ENCODE measurements around the gene MIEN1. TPM values are rescaled to one million over a fixed set of nuclear protein-coding genes. Genes with fewer than 3 reads are reported as not detected.
"Not testable (repeated sequence)": the region's sequence is repeated elsewhere in the genome, so short reads cannot be mapped to it uniquely, and the experiment has no call there.

Gene MIEN1
- total and polyA plus RNA-seq, 2 donors = 56.4 to 84.3 TPM

- DNase-seq (ENCODE audit: low read depth in 6 of 9, low spot score in 9 of 9) = no peak
- Histone ChIP-seq H3K27ac (ENCODE audit: low read depth in 1 of 2, low read length in 1 of 2) (no peak within 1 kb of the TSS), H3K4me3 (ENCODE audit: low read length in 2 of 2) (peak within 1 kb of the TSS; percentile 18 to 31), H3K9me3 (ENCODE audit: control insufficient read depth in 2 of 2, insufficient read depth in 1 of 2, low read length in 1 of 2) (no peaks in the 10 kb centered on the region), H3K36me3 (ENCODE audit: control insufficient read depth in 2 of 2, insufficient read depth in 2 of 2, low read length in 1 of 2) (no peaks in the 10 kb centered on the region), H3K27me3 (ENCODE audit: control insufficient read depth in 2 of 2, insufficient read depth in 1 of 2, low read length in 1 of 2) (peaks cover 30 to 52% of the 10 kb centered on the region in 2 donors), H3K4me1 (ENCODE audit: control insufficient read depth in 2 of 2, insufficient read depth in 2 of 2, low read length in 2 of 2) (peaks cover 0 to 5% of the 10 kb centered on the region in 2 donors)
- WGBS = 17% methylated on average over 20 of the region's 20 CpGs
Measured at GRCh38 chr17:39699818-39700147, 30.5 kb downstream of the MIEN1 start, which contains the start of gene ERBB2. TSS of gene ERBB2 (plus strand) at chr17:39700064. CDS start at chr17:39700239, 175 bp downstream.

GRCh38 chr17:39699157-39699817, 31.0 kb downstream of the MIEN1 start:
- not testable (repeated sequence) for H3K4me1 ChIP-seq (ENCODE audit: control insufficient read depth in 2 of 2, insufficient read depth in 2 of 2, low read length in 2 of 2); H3K27ac ChIP-seq (ENCODE audit: low read depth in 1 of 2, low read length in 1 of 2); H3K36me3 ChIP-seq (ENCODE audit: control insufficient read depth in 2 of 2, insufficient read depth in 2 of 2, low read length in 1 of 2); DNase-seq (ENCODE audit: low read depth in 6 of 9, low spot score in 9 of 9); H3K9me3 ChIP-seq (ENCODE audit: control insufficient read depth in 2 of 2, insufficient read depth in 1 of 2, low read length in 1 of 2)
- 68% methylated on average over 11 of the region's 11 CpGs for WGBS
- peak overlapping the region; percentile 3 to 8 for H3K4me3 ChIP-seq (ENCODE audit: low read length in 2 of 2)
- H3K27me3 ChIP-seq (ENCODE audit: control insufficient read depth in 2 of 2, insufficient read depth in 1 of 2, low read length in 1 of 2) = peaks cover 30 to 52% of the 10 kb centered on the region in 2 donors

GRCh38 chr17:39697961-39698360, 32.4 kb downstream of the MIEN1 start:
- H3K4me1 ChIP-seq (ENCODE audit: control insufficient read depth in 2 of 2, insufficient read depth in 2 of 2, low read length in 2 of 2) = peaks cover 0 to 3% of the 10 kb centered on the region in 2 donors
- H3K4me3 ChIP-seq (ENCODE audit: low read length in 2 of 2) = no peak overlapping the region
- H3K9me3 ChIP-seq (ENCODE audit: control insufficient read depth in 2 of 2, insufficient read depth in 1 of 2, low read length in 1 of 2) = no peaks in the 10 kb centered on the region
- H3K27me3 ChIP-seq (ENCODE audit: control insufficient read depth in 2 of 2, insufficient read depth in 1 of 2, low read length in 1 of 2) = peaks cover 30 to 50% of the 10 kb centered on the region in 2 donors
- no peaks in the 10 kb centered on the region for H3K36me3 ChIP-seq (ENCODE audit: control insufficient read depth in 2 of 2, insufficient read depth in 2 of 2, low read length in 1 of 2)
- no peak for DNase-seq (ENCODE audit: low read depth in 6 of 9, low spot score in 9 of 9)
- no peak overlapping the region for H3K27ac ChIP-seq (ENCODE audit: low read depth in 1 of 2, low read length in 1 of 2)
- 94% methylated on average over 5 of the region's 5 CpGs for WGBS

GRCh38 chr17:39696731-39697130, 33.6 kb downstream of the MIEN1 start:
- Histone ChIP-seq H3K27me3 (ENCODE audit: control insufficient read depth in 2 of 2, insufficient read depth in 1 of 2, low read length in 1 of 2) (peaks cover 30 to 38% of the 10 kb centered on the region in 2 donors), H3K9me3 (ENCODE audit: control insufficient read depth in 2 of 2, insufficient read depth in 1 of 2, low read length in 1 of 2) (no peaks in the 10 kb centered on the region), H3K36me3 (ENCODE audit: control insufficient read depth in 2 of 2, insufficient read depth in 2 of 2, low read length in 1 of 2) (no peaks in the 10 kb centered on the region), H3K4me1 (ENCODE audit: control insufficient read depth in 2 of 2, insufficient read depth in 2 of 2, low read length in 2 of 2) (peaks cover 0 to 3% of the 10 kb centered on the region in 2 donors), H3K4me3 (ENCODE audit: low read length in 2 of 2) (no peak overlapping the region), H3K27ac (ENCODE audit: low read depth in 1 of 2, low read length in 1 of 2) (no peak overlapping the region)
- DNase-seq (ENCODE audit: low read depth in 6 of 9, low spot score in 9 of 9) = no peak
- 96% methylated on average over 6 of the region's 6 CpGs for WGBS

- no peaks in the 10 kb centered on the region for H3K9me3 ChIP-seq (ENCODE audit: control insufficient read depth in 2 of 2, insufficient read depth in 1 of 2, low read length in 1 of 2)
- H3K4me1 ChIP-seq (ENCODE audit: control insufficient read depth in 2 of 2, insufficient read depth in 2 of 2, low read length in 2 of 2) = no peaks in the 10 kb centered on the region
- H3K27ac ChIP-seq (ENCODE audit: low read depth in 1 of 2, low read length in 1 of 2) = no peak overlapping the region
- no peak for DNase-seq (ENCODE audit: low read depth in 6 of 9, low spot score in 9 of 9)
- no peak overlapping the region for H3K4me3 ChIP-seq (ENCODE audit: low read length in 2 of 2)
- H3K36me3 ChIP-seq (ENCODE audit: control insufficient read depth in 2 of 2, insufficient read depth in 2 of 2, low read length in 1 of 2) = no peaks in the 10 kb centered on the region
- WGBS = 97% methylated on average over 2 of the region's 2 CpGs
- peaks cover 20 to 26% of the 10 kb centered on the region in 2 donors for H3K27me3 ChIP-seq (ENCODE audit: control insufficient read depth in 2 of 2, insufficient read depth in 1 of 2, low read length in 1 of 2)
Measured at GRCh38 chr17:39695089-39695474, 35.2 kb downstream of the MIEN1 start.

- no peak for DNase-seq (ENCODE audit: low read depth in 6 of 9, low spot score in 9 of 9)
- H3K27me3 ChIP-seq (ENCODE audit: control insufficient read depth in 2 of 2, insufficient read depth in 1 of 2, low read length in 1 of 2) = peaks cover 15 to 21% of the 10 kb centered on the region in 2 donors
- H3K36me3 ChIP-seq (ENCODE audit: control insufficient read depth in 2 of 2, insufficient read depth in 2 of 2, low read length in 1 of 2) = no peaks in the 10 kb centered on the region
- no peak overlapping the region for H3K4me3 ChIP-seq (ENCODE audit: low read length in 2 of 2)
- no peaks in the 10 kb centered on the region for H3K4me1 ChIP-seq (ENCODE audit: control insufficient read depth in 2 of 2, insufficient read depth in 2 of 2, low read length in 2 of 2)
- 97% methylated on average over 5 of the region's 5 CpGs for WGBS
- no peak overlapping the region for H3K27ac ChIP-seq (ENCODE audit: low read depth in 1 of 2, low read length in 1 of 2)
- H3K9me3 ChIP-seq (ENCODE audit: control insufficient read depth in 2 of 2, insufficient read depth in 1 of 2, low read length in 1 of 2) = no peaks in the 10 kb centered on the region
Measured at GRCh38 chr17:39694593-39694992, 35.7 kb downstream of the MIEN1 start.

GRCh38 chr17:39688945-39689344, 41.4 kb downstream of the MIEN1 start:
- Histone ChIP-seq H3K27me3 (ENCODE audit: control insufficient read depth in 2 of 2, insufficient read depth in 1 of 2, low read length in 1 of 2) (peaks cover 7 to 9% of the 10 kb centered on the region in 2 donors), H3K36me3 (ENCODE audit: control insufficient read depth in 2 of 2, insufficient read depth in 2 of 2, low read length in 1 of 2) (peaks cover 4 to 6% of the 10 kb centered on the region in 2 donors), H3K27ac (ENCODE audit: low read depth in 1 of 2, low read length in 1 of 2) (no peak overlapping the region), H3K4me3 (ENCODE audit: low read length in 2 of 2) (peak overlapping the region in 1 of 2 donors; percentile 84), H3K9me3 (ENCODE audit: control insufficient read depth in 2 of 2, insufficient read depth in 1 of 2, low read length in 1 of 2) (no peaks in the 10 kb centered on the region), H3K4me1 (ENCODE audit: control insufficient read depth in 2 of 2, insufficient read depth in 2 of 2, low read length in 2 of 2) (peaks cover 6 to 10% of the 10 kb centered on the region in 2 donors)
- 88% methylated on average over 3 of the region's 3 CpGs for WGBS
- DNase-seq (ENCODE audit: low read depth in 6 of 9, low spot score in 9 of 9) = no peak

- Histone ChIP-seq H3K4me3 (ENCODE audit: low read length in 2 of 2) (peak overlapping the region; percentile 84 to 89), H3K27ac (ENCODE audit: low read depth in 1 of 2, low read length in 1 of 2) (peak overlapping the region in 1 of 2 donors; percentile 91), H3K27me3 (ENCODE audit: control insufficient read depth in 2 of 2, insufficient read depth in 1 of 2, low read length in 1 of 2) (peaks cover 7 to 9% of the 10 kb centered on the region in 2 donors), H3K4me1 (ENCODE audit: control insufficient read depth in 2 of 2, insufficient read depth in 2 of 2, low read length in 2 of 2) (peaks cover 6 to 10% of the 10 kb centered on the region in 2 donors), H3K36me3 (ENCODE audit: control insufficient read depth in 2 of 2, insufficient read depth in 2 of 2, low read length in 1 of 2) (peaks cover 4 to 6% of the 10 kb centered on the region in 2 donors), H3K9me3 (ENCODE audit: control insufficient read depth in 2 of 2, insufficient read depth in 1 of 2, low read length in 1 of 2) (no peaks in the 10 kb centered on the region)
- 47% methylated on average over 6 of the region's 6 CpGs for WGBS
- no peak for DNase-seq (ENCODE audit: low read depth in 6 of 9, low spot score in 9 of 9)
Measured at GRCh38 chr17:39688475-39688835, 41.9 kb downstream of the MIEN1 start.

GRCh38 chr17:39687546-39688474, 42.5 kb downstream of the MIEN1 start, which contains the start of gene PGAP3:
TSS of gene PGAP3 (minus strand) at chr17:39688057. CDS start at chr17:39688014, 43 bp downstream.
- 8% methylated on average over 45 of the region's 45 CpGs for WGBS

More at GRCh38 chr17:39687546-39688474, 42.5 kb downstream of the MIEN1 start, which contains the start of gene PGAP3:
- peak within 1 kb of the TSS; percentile 91 for H3K27ac ChIP-seq (ENCODE audit: low read depth in 1 of 2, low read length in 1 of 2)
- DNase-seq (ENCODE audit: low read depth in 6 of 9, low spot score in 9 of 9) = peak; percentile 68 to 93 (median 72)
- H3K9me3 ChIP-seq (ENCODE audit: control insufficient read depth in 2 of 2, insufficient read depth in 1 of 2, low read length in 1 of 2) = no peaks in the 10 kb centered on the region
- peak within 1 kb of the TSS; percentile 84 to 89 for H3K4me3 ChIP-seq (ENCODE audit: low read length in 2 of 2)
- peaks cover 7 to 9% of the 10 kb centered on the region in 2 donors for H3K27me3 ChIP-seq (ENCODE audit: control insufficient read depth in 2 of 2, insufficient read depth in 1 of 2, low read length in 1 of 2)
- H3K4me1 ChIP-seq (ENCODE audit: control insufficient read depth in 2 of 2, insufficient read depth in 2 of 2, low read length in 2 of 2) = peaks cover 6 to 10% of the 10 kb centered on the region in 2 donors
- H3K36me3 ChIP-seq (ENCODE audit: control insufficient read depth in 2 of 2, insufficient read depth in 2 of 2, low read length in 1 of 2) = peaks cover 6 to 9% of the 10 kb centered on the region in 2 donors

All from thymus (tissue), 11 donors.